Measurements from ENCODE around the gene LIG1.

Gene LIG1

DNA sequence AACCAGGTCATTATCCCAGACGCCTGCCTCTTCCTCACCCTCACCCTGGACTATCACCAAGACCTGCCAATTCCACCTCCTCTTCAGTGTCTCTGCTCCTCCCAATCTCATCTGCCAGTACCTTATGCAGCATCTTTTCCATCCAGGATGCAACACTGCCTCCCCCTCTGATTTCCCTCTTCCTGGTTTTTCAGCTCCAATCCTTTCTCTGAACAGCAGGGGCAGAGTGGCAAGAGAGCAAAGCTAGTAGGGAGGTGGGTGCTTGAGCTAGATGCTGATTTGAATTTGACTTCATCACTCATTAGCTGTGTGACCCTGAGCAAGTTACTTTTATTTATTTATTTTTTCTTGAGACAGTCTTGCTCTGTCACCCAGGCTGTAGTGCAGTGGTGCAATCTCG lies 100.7 kb downstream of the LIG1 start:
- DNase-seq: no peak
